ENCODE measurements around the gene CTF1.

Gene CTF1

DNA sequence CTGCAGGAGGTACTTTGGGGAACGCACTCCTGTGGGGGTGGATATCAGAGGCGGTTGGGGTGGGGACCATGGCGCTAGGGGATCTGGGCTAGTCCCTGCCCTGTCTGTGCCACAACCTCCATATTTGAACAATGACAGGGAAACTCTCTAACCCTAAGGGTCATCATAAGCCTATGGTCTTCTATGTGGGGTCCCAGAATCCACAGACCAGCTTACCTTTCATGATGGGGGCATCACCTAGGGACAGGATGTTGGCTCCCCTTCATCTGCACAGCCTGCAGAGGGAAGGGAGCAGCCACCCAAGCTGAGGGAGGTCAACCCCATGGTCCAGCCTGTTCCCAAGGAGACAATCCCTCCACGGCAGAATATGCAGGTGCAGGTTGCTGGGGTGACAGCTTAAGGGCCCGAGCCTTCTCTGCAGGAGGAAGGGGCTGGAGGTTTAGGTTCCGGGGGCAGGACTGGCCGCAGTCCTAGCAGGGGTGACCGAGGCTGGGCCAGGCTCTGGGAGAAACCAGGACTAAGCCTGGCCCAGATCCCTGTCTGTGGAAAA, 54.2 kb downstream of the CTF1 start:
- no peak for DNase-seq (ENCODE audit: low read depth)
- TF ChIP-seq, protein P1, sequence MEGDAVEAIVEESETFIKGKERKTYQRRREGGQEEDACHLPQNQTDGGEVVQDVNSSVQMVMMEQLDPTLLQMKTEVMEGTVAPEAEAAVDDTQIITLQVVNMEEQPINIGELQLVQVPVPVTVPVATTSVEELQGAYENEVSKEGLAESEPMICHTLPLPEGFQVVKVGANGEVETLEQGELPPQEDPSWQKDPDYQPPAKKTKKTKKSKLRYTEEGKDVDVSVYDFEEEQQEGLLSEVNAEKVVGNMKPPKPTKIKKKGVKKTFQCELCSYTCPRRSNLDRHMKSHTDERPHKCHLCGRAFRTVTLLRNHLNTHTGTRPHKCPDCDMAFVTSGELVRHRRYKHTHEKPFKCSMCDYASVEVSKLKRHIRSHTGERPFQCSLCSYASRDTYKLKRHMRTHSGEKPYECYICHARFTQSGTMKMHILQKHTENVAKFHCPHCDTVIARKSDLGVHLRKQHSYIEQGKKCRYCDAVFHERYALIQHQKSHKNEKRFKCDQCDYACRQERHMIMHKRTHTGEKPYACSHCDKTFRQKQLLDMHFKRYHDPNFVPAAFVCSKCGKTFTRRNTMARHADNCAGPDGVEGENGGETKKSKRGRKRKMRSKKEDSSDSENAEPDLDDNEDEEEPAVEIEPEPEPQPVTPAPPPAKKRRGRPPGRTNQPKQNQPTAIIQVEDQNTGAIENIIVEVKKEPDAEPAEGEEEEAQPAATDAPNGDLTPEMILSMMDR (IDR thresholded peaks at IDR 0.05; ENCODE audit: insufficient read depth, low read depth, low read length, missing control alignments): no peak
- peak overlapping the region; percentile 71 for H3K4me3 ChIP-seq (ENCODE audit: low read depth, low read length)

- H3K4me3 ChIP-seq (ENCODE audit: low read depth, low read length): no peak overlapping the region
- no peak for DNase-seq (ENCODE audit: low read depth)
- TF ChIP-seq, protein P1 (IDR thresholded peaks at IDR 0.05; ENCODE audit: insufficient read depth, low read depth, low read length, missing control alignments): no peak
These were observed 54.8 kb downstream of the CTF1 start for GRCh38 chr16:30951193-30951592.

DNA sequence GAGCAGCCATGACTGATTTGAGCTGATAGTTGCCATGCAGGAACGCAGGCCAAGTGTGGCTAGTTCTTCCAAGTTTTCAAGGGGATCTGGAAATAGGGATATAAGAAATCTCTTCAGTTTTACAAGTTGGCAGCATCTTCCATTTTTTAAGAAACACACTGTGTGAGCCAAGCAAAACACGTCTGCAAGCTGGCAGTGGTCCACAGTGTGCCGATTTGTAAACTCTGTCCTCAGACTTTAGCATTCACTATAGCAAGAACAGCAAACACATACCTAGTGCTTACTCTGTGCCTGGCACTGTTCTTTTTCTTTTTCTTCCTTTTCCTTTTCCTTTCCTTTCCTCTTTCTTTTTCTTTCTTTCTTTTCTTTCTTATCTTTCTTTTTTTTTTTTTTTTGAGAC, 55.3 kb downstream of the CTF1 start:
- no peak for DNase-seq (ENCODE audit: low read depth)
- H3K4me3 ChIP-seq (ENCODE audit: low read depth, low read length): no peak overlapping the region
- TF ChIP-seq, protein P1 (IDR thresholded peaks at IDR 0.05; ENCODE audit: insufficient read depth, low read depth, low read length, missing control alignments): no peak

- H3K4me3 ChIP-seq (ENCODE audit: low read depth, low read length): no peak overlapping the region
- no peak for DNase-seq (ENCODE audit: low read depth)
- TF ChIP-seq, protein P1 (IDR thresholded peaks at IDR 0.05; ENCODE audit: insufficient read depth, low read depth, low read length, missing control alignments): no peak
These were observed 56.7 kb downstream of the CTF1 start for GRCh38 chr16:30953111-30953510.
